ENCODE data around the gene ZNF501.

The ZNF501 gene

DNA sequence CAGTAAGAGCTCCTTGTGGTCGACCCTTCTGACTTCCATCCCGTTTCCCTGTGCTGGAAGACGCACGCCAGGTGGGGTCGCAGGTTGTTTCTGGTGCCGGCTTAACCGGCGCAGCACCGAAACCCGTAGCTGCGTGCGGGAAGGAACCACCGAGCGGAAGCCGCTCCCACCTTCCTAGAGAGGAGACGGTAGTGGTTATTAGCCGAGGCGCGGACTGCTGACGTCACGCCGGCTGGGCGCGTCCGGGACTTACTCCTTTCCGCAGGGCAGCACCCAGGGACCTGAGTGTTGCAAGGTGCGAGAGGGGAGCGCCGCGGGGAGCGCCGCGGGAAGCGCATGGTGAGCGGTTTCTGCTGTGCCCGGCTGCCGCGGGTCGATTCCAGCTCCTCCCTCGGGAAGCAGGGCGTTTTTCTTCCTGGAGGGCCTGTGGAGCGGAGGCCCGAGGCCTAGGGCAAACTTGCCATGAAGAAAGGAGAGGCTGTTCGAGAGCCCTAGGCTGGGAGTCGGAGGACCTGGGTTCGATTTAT is at the start of gene ZNF501:
TSS of gene ZNF501 (plus strand) at position 252 of the 527 bp plus-strand sequence. CDS start 4,787 bp downstream, outside the sequence.
- Histone ChIP-seq H3K9ac (ENCODE audit: low read length in 2 of 2) (peak within 1 kb of the TSS; percentile 81 to 87), H3K36me3 (ENCODE audit: control insufficient read depth in 2 of 2, insufficient read depth in 2 of 2, low read length in 2 of 2) (peaks cover 26 to 27% of the 10 kb centered on the region in 2 donors), H3K4me1 (ENCODE audit: control insufficient read depth, insufficient read depth, low read length) (peaks cover 6% of the 10 kb centered on the region), H3K27me3 (ENCODE audit: control insufficient read depth in 1 of 2, insufficient read depth in 2 of 2, low read length in 2 of 2) (no peaks in the 10 kb centered on the region), H3K4me3 (ENCODE audit: low read length in 2 of 2) (peak within 1 kb of the TSS; percentile 87 to 96), H3K9me3 (ENCODE audit: control insufficient read depth in 2 of 2, low read length in 2 of 2) (peaks cover 18 to 34% of the 10 kb centered on the region in 2 donors), H3K27ac (ENCODE audit: low read length) (peak within 1 kb of the TSS; percentile 12)

DNA sequence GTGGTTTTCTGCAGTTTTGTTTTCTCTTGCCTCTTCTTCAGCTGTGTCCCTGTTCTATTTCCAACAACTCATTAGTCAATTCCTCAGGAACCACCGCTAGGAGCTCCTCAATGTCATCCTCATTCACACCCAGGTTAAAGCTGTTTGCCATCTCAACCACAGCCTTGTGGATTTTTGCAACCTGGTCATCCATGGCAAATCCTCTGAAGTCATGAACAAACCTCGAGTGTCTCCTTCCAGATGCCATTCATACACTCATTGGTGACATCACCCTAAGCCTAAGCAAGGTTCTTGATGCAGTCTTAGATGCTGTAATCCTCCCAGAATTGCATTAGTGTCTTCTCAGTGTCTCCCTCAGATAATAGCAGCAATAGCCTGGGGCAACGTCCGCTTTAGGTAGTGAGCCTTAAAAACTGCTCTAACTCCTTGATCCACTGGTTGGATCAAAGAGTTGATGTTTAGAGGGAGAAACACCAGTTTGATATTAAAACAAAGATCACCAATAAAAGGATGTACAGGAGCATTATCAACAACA is 48.4 kb upstream of the ZNF501 start:
- Histone ChIP-seq H3K36me3 (ENCODE audit: control insufficient read depth in 2 of 2, insufficient read depth in 2 of 2, low read length in 2 of 2) (peaks cover 2 to 9% of the 10 kb centered on the region in 2 donors), H3K27ac (ENCODE audit: low read length) (no peak overlapping the region), H3K4me1 (ENCODE audit: control insufficient read depth, insufficient read depth, low read length) (peaks cover 9% of the 10 kb centered on the region), H3K9ac (ENCODE audit: low read length in 2 of 2) (no peak overlapping the region), H3K9me3 (ENCODE audit: control insufficient read depth in 2 of 2, low read length in 2 of 2) (no peaks in the 10 kb centered on the region), H3K4me3 (ENCODE audit: low read length in 2 of 2) (no peak overlapping the region), H3K27me3 (ENCODE audit: control insufficient read depth in 1 of 2, insufficient read depth in 2 of 2, low read length in 2 of 2) (no peaks in the 10 kb centered on the region)

DNA sequence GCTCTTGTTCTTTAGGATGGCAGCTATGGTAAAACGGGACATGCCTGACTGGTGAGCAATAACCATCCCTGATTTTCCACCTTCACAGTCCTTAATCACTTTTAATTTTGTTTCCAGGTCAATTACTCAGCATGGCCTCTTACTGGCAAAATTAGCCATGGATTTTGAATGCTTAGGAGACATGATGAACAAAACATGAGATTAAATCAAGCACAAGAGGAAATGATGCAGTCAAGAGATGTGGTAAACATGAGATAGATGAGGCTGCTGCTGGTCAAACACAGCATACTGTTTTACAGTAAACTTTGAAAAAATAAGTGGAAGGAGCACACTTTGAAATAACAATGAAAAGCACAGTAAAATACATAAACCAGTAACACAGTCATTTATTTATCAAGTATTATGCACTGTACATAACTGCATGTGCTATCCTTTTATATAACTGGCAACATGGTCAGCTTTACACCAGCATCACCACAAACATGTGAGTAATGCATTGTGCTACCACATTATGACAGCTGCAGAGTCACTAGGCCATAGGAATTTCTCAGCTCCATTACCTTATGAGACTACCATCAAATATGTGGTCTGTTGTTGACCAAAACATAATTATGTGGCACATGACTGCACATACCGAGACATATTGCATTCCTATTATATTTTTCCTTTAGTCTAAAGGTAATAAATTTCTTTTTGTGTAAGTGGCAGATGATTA is 47.1 kb upstream of the ZNF501 start:
- no peak overlapping the region for H3K9ac ChIP-seq (ENCODE audit: low read length in 2 of 2)
- peaks cover 10% of the 10 kb centered on the region for H3K4me1 ChIP-seq (ENCODE audit: control insufficient read depth, insufficient read depth, low read length)
- H3K27me3 ChIP-seq (ENCODE audit: control insufficient read depth in 1 of 2, insufficient read depth in 2 of 2, low read length in 2 of 2) = no peaks in the 10 kb centered on the region
- no peak overlapping the region for H3K4me3 ChIP-seq (ENCODE audit: low read length in 2 of 2)
- H3K9me3 ChIP-seq (ENCODE audit: control insufficient read depth in 2 of 2, low read length in 2 of 2) = no peaks in the 10 kb centered on the region
- H3K27ac ChIP-seq (ENCODE audit: low read length) = no peak overlapping the region
- peaks cover 2 to 9% of the 10 kb centered on the region in 2 donors for H3K36me3 ChIP-seq (ENCODE audit: control insufficient read depth in 2 of 2, insufficient read depth in 2 of 2, low read length in 2 of 2)

DNA sequence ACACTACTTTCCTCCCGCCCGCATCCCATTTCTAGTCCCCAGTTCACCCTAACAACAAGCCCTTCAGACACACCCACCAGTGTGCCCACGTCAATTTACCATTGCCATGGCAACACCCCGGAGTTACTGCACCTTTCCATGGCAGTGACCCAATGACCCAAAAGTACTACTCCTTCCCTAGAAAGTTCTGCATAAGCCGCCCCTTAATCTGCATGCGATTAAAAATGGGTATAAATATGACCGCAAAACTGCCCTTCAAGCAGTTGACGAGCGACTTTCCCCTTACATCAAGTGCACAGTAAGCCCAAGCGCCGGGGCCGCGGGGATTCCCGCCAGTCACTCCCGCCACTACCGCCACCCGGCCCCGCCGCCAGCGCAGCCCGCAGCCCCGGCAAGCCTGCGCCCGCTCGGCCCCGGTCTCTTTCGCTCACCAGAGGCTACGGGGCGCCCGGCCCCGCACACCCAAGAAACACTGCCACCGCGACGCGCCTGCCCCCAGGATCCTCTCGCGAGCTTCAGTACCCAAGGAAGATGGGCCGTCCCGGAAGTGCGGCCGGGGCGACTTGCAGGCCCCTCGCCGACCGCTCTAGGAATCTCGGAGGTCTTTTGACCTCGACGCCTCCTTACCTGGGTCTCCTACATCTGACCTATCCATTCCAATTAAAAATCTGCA is 44.2 kb upstream of the ZNF501 start:
- no peaks in the 10 kb centered on the region for H3K9me3 ChIP-seq (ENCODE audit: control insufficient read depth in 2 of 2, low read length in 2 of 2)
- peak overlapping the region; percentile 61 to 79 for H3K4me3 ChIP-seq (ENCODE audit: low read length in 2 of 2)
- H3K4me1 ChIP-seq (ENCODE audit: control insufficient read depth, insufficient read depth, low read length) = peaks cover 10% of the 10 kb centered on the region
- peaks cover 2 to 9% of the 10 kb centered on the region in 2 donors for H3K36me3 ChIP-seq (ENCODE audit: control insufficient read depth in 2 of 2, insufficient read depth in 2 of 2, low read length in 2 of 2)
- no peaks in the 10 kb centered on the region for H3K27me3 ChIP-seq (ENCODE audit: control insufficient read depth in 1 of 2, insufficient read depth in 2 of 2, low read length in 2 of 2)
- no peak overlapping the region for H3K27ac ChIP-seq (ENCODE audit: low read length)
- H3K9ac ChIP-seq (ENCODE audit: low read length in 2 of 2) = peak overlapping the region; percentile 62 to 72

DNA sequence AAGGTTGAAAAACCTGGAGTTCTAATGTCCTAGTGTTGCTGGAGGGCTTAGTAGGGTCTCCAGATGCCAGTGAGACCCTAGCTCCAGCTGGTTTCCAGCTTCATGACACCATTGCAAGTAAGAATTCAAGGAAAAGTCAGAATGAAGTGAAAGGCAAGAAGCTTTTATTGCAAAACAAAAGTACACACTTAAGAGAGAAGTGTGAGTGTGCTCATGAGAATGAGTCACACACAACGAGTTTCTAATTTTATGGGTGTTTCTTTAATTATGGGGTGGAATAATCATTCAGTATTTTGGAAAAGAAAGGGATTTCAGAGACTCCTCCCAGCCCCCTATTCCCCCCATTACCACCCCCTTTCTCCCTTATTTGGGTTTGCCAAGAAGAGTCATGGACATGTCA is 41.5 kb upstream of the ZNF501 start:
- H3K27me3 ChIP-seq (ENCODE audit: control insufficient read depth in 1 of 2, insufficient read depth in 2 of 2, low read length in 2 of 2) = no peaks in the 10 kb centered on the region
- H3K9ac ChIP-seq (ENCODE audit: low read length in 2 of 2) = no peak overlapping the region
- peaks cover 0 to 2% of the 10 kb centered on the region in 2 donors for H3K36me3 ChIP-seq (ENCODE audit: control insufficient read depth in 2 of 2, insufficient read depth in 2 of 2, low read length in 2 of 2)
- H3K27ac ChIP-seq (ENCODE audit: low read length) = no peak overlapping the region
- H3K4me3 ChIP-seq (ENCODE audit: low read length in 2 of 2) = no peak overlapping the region
- no peaks in the 10 kb centered on the region for H3K9me3 ChIP-seq (ENCODE audit: control insufficient read depth in 2 of 2, low read length in 2 of 2)
- peaks cover 10% of the 10 kb centered on the region for H3K4me1 ChIP-seq (ENCODE audit: control insufficient read depth, insufficient read depth, low read length)

DNA sequence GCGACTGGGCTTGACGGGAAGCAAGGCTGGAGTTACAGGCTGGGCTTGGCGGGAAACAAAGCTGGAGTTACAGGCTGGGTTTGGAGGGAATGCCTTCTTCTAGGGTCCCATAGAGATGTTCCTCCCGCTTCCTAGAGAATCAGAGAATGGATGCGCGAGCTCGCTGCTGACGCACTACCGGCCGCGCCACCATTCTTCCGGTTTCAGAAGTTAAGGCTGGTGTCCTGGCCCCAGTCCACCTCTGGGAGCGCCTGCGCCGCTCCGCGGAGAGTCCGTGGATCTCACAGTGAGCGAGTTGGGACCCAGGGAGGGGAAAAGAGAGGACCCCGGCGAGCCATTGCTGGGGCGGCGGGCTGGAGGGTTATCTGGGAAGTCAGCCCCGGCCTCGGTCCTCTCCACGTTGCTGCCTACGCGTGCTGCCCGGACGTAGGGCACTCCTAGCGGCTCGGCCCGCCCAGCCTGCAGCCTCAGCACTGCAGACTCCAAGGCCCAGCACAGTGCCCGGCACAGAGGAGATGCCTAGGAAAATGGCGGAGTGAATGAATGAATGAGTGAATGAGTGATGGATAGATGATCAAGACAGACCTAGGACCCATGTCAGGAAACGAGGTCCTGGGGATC is 16.9 kb upstream of the ZNF501 start, which contains the start of gene ZNF502:
TSS of gene ZNF502 (plus strand) at position 206 of the 621 bp plus-strand sequence. CDS start 7,602 bp downstream, outside the sequence.
- peaks cover 0 to 2% of the 10 kb centered on the region in 2 donors for H3K27me3 ChIP-seq (ENCODE audit: control insufficient read depth in 1 of 2, insufficient read depth in 2 of 2, low read length in 2 of 2)
- peaks cover 7% of the 10 kb centered on the region for H3K4me1 ChIP-seq (ENCODE audit: control insufficient read depth, insufficient read depth, low read length)
- H3K9me3 ChIP-seq (ENCODE audit: control insufficient read depth in 2 of 2, low read length in 2 of 2) = peaks cover 2 to 4% of the 10 kb centered on the region in 2 donors
- H3K27ac ChIP-seq (ENCODE audit: low read length) = peak within 1 kb of the TSS; percentile 69
- peak within 1 kb of the TSS; percentile 86 to 87 for H3K9ac ChIP-seq (ENCODE audit: low read length in 2 of 2)
- H3K4me3 ChIP-seq (ENCODE audit: low read length in 2 of 2) = peak within 1 kb of the TSS; percentile 96 to 97
- H3K36me3 ChIP-seq (ENCODE audit: control insufficient read depth in 2 of 2, insufficient read depth in 2 of 2, low read length in 2 of 2) = no peaks in the 10 kb centered on the region

DNA sequence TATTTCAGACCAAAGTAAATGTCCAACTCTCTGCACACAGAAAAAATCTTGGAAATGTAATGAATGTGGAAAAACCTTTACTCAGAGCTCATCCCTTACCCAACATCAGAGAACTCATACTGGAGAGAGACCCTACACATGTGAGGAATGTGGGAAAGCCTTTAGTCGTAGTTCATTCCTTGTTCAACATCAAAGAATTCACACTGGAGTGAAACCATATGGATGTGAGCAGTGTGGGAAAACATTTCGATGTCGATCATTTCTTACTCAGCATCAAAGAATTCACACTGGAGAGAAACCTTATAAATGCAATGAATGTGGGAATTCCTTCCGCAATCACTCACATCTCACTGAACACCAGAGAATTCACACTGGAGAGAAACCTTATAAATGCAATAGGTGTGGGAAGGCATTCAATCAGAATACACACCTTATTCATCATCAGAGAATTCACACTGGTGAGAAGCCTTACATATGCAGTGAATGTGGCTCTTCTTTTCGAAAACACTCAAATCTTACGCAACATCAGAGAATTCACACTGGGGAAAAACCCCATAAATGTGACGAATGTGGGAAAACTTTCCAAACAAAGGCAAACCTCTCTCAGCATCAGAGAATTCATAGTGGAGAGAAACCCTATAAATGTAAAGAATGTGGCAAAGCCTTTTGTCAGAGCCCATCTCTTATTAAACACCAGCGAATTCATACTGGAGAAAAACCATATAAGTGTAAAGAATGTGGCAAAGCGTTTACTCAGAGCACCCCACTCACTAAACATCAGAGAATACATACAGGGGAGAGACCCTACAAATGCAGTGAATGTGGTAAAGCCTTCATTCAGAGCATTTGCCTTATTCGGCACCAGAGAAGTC is 8.0 kb upstream of the ZNF501 start:
- Histone ChIP-seq H3K9ac (ENCODE audit: low read length in 2 of 2) (no peak overlapping the region), H3K27me3 (ENCODE audit: control insufficient read depth in 1 of 2, insufficient read depth in 2 of 2, low read length in 2 of 2) (no peaks in the 10 kb centered on the region), H3K27ac (ENCODE audit: low read length) (no peak overlapping the region), H3K9me3 (ENCODE audit: control insufficient read depth in 2 of 2, low read length in 2 of 2) (peaks cover 52 to 61% of the 10 kb centered on the region in 2 donors), H3K36me3 (ENCODE audit: control insufficient read depth in 2 of 2, insufficient read depth in 2 of 2, low read length in 2 of 2) (peaks cover 37 to 44% of the 10 kb centered on the region in 2 donors), H3K4me1 (ENCODE audit: control insufficient read depth, insufficient read depth, low read length) (no peaks in the 10 kb centered on the region), H3K4me3 (ENCODE audit: low read length in 2 of 2) (peak overlapping the region in 1 of 2 donors; percentile 18)

DNA sequence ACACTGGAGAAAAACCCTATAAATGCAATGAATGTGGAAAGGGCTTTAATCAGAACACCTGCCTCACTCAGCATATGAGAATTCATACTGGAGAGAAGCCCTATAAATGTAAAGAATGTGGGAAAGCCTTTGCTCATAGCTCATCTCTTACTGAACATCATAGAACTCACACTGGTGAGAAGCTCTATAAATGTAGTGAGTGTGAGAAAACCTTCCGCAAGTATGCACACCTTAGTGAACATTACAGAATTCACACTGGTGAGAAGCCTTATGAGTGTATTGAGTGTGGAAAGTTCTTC is 7.4 kb upstream of the ZNF501 start:
- H3K4me1 ChIP-seq (ENCODE audit: control insufficient read depth, insufficient read depth, low read length) = no peaks in the 10 kb centered on the region
- no peaks in the 10 kb centered on the region for H3K27me3 ChIP-seq (ENCODE audit: control insufficient read depth in 1 of 2, insufficient read depth in 2 of 2, low read length in 2 of 2)
- no peak overlapping the region for H3K9ac ChIP-seq (ENCODE audit: low read length in 2 of 2)
- H3K9me3 ChIP-seq (ENCODE audit: control insufficient read depth in 2 of 2, low read length in 2 of 2) = peaks cover 50 to 59% of the 10 kb centered on the region in 2 donors
- peaks cover 37 to 44% of the 10 kb centered on the region in 2 donors for H3K36me3 ChIP-seq (ENCODE audit: control insufficient read depth in 2 of 2, insufficient read depth in 2 of 2, low read length in 2 of 2)
- H3K4me3 ChIP-seq (ENCODE audit: low read length in 2 of 2) = peak overlapping the region in 1 of 2 donors; percentile 18
- no peak overlapping the region for H3K27ac ChIP-seq (ENCODE audit: low read length)

DNA sequence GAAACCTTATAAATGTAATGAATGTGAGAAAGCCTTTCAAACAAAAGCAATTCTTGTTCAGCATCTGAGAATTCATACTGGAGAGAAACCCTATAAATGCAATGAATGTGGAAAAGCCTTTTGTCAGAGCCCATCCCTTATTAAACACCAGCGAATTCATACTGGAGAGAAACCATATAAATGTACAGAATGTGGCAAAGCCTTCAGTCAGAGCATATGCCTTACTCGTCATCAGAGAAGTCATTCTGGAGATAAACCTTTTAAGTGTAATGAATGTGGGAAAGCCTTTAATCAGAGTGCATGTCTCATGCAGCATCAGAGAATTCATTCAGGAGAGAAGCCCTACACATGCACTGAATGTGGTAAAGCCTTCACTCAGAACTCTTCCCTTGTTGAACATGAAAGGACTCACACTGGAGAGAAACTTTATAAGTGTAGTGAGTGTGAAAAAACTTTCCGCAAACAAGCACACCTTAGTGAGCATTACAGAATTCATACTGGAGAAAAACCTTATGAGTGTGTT is 5.3 kb downstream of the ZNF501 start:
- H3K4me1 ChIP-seq (ENCODE audit: control insufficient read depth, insufficient read depth, low read length) = peaks cover 2% of the 10 kb centered on the region
- H3K9ac ChIP-seq (ENCODE audit: low read length in 2 of 2) = no peak overlapping the region
- peaks cover 40 to 42% of the 10 kb centered on the region in 2 donors for H3K9me3 ChIP-seq (ENCODE audit: control insufficient read depth in 2 of 2, low read length in 2 of 2)
- peaks cover 36 to 37% of the 10 kb centered on the region in 2 donors for H3K36me3 ChIP-seq (ENCODE audit: control insufficient read depth in 2 of 2, insufficient read depth in 2 of 2, low read length in 2 of 2)
- no peak overlapping the region for H3K4me3 ChIP-seq (ENCODE audit: low read length in 2 of 2)
- no peaks in the 10 kb centered on the region for H3K27me3 ChIP-seq (ENCODE audit: control insufficient read depth in 1 of 2, insufficient read depth in 2 of 2, low read length in 2 of 2)
- H3K27ac ChIP-seq (ENCODE audit: low read length) = no peak overlapping the region

All from stomach smooth muscle (tissue), 2 donors.